NCI-H128 (cell line): Measurements from ENCODE around the gene SGSM2.
A peak's percentile ranks its signal among the peaks of the same experiment; 100 is the strongest.

Experiments
- DNase-seq: peaks from one replicate; lab custom pipeline; 2025; ENCODE audit not compliant: unreplicated experiment; lab: John Stamatoyannopoulos, UW

Gene SGSM2

DNA sequence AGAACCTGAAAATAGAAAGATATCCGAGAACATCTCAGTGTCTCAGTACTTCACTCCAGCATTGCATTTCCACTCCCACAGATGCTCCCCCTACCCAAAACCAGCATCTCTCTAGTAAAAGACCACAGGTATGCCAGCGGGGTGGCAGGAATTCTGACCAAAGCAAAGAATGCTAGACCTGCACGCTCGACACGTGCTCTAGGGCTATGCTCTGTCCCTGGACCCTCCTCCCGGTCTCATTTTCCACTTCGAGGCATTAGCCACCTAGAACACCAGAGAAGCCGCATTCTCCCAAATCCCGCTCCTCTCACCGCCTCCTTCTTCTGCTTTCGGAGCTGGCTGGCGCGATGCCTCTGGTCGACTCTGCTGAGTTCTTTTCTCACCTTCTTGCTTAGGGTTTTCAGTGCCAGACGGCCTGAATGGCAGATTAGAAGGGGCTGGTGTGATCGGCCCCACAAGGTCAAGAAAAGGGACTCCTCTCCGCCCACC lies 1.5 kb upstream of the SGSM2 start:
- no peak for DNase-seq

DNA sequence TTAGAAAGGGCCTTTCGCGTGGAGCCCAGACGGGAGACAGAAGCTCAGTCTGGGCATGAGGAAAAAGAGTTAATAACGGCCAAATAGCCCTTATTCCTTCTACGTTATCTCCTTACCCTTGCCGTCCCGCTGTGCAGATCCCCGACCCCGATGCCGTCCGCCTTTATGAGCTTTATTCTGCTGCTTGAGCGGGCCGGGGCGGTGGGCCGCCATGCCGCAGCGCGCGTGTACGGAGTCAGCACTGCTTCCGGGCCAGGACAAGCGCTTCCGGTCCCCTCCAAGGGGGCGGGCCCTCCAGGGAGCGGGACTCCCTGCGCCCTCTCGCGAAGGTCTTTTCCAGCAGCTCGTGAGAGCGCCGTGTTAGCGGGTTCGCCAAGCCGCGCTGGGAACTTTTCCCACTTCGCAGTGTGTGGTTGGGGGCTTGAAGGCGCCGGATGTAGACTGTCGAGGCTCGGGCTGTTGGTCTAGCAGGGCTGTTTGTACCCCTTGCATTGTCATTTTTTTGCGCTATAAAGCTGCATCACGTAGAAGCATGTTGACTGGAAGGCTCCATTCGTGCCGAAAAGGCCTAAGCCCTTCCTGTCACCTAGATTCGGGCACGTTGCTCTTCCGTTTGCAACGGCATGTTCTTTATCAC lies 968 bp upstream of the SGSM2 start, which contains the start of gene TSR1:
Gene TSR1 (minus strand): TSS at position 243 of the 637 bp plus-strand sequence. CDS start 30 bp downstream, at position 213.
- DNase-seq = peak; percentile 76

DNA sequence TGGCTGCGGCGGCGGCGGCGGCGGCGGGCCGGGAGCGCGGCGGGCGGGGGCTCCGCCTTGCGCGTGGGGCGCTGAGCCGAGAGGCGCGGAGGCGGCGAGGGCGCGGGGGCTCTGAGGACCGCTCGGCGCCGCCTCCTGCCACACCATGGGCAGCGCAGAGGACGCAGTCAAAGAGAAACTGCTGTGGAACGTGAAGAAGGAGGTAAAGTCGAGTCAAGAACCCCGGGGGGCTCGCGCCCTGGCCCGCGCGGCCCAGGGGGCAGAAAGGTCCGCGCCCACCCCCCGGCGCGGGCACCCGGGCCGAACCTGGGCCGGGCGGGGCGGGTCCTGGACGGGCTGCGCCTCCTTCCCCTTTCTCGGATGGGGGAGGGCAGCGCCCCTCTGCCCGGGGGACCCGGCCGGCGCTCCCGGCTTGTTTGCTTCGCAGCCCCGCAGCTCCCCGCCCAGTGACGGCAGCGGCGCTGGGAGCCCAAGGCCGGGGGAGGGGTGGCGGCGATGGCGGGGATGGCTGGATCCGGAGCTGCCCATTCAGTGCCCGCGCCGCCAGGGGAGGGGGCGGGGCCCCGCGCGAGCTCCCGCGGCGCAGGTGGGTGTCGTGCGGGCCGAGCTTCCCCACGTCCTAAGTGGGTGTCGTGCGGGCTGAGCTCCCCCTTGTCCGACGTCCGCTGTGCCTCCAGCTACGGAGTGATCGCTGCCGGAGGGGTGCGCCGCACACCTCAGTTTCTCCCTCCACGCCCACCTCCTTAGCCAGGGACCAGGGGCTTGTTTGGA lies 428 bp downstream of the SGSM2 start:
- no peak for DNase-seq

DNA sequence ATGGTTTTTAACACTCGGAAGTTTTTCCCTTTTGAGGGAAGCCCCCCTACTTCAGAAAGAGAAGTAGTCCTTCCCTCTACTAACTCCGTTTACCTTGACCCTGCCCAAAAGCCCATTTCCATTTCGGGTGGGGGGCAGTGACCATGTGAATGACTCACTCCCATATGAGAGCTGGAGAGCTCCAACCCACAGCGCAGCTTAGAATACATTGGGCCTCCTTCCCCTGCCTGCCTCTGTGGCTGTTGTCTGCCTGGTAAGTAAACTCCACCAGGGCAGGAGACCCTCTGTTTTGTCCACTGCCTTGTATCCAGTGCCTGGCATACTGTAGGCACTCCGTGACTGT lies 985 bp downstream of the SGSM2 start:
- no peak for DNase-seq

DNA sequence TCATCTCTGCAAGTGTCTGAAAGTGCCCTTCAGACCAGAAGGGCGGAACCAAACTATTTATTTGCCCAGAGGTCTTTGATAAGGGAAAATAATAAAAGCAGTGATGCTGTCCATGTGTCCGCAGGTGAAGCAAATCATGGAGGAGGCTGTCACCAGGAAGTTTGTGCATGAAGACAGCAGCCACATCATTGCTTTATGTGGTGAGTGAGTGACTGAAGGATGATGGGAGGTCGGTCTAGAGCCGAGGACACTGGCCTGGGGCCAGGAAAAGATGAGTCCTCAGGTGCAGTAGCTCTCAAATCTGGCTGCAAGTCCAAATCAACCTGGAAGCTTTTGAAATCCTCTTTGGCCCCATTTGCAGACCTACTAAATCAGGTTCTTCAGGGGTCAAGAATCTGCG lies 6.1 kb downstream of the SGSM2 start:
- no peak for DNase-seq

DNA sequence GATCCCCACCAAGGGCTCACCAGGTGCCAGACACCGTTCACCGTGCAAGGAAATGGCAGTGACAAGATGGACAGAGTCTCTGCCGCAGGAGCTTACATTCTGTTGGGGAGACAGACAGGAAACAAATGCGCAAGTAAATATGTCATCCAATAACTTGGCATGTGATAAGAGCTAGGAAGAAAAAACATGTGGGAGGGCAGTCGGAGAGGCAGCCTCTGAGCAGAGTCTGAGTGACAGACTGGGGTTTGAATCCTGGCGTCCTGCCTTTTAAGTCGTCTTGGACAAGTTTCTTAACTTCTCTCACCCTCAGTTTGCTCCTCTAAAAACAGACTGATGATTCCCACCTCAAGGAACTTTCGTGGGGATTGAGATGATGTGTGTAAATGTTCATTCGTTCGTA lies 7.2 kb downstream of the SGSM2 start:
- DNase-seq = no peak

DNA sequence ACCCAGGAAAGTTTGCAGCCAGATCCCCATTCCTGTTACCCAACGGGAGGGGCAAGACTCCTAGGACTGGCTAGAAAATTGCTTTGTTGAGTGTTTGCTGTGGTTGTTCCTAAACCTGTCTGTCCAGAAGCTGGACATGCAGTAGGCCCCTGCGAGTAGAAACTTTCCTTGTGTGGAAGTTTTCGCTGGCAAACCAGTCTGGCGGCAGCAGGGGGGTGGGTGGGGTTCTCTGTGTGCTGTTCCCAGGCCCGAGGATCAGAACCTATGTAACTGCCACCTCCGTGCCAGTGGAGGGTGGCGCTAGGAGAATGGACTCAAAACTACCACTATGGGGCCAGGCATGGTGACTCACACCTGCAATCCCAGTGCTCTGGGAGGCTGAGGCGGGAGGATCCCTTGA lies 9.2 kb downstream of the SGSM2 start:
- no peak for DNase-seq

DNA sequence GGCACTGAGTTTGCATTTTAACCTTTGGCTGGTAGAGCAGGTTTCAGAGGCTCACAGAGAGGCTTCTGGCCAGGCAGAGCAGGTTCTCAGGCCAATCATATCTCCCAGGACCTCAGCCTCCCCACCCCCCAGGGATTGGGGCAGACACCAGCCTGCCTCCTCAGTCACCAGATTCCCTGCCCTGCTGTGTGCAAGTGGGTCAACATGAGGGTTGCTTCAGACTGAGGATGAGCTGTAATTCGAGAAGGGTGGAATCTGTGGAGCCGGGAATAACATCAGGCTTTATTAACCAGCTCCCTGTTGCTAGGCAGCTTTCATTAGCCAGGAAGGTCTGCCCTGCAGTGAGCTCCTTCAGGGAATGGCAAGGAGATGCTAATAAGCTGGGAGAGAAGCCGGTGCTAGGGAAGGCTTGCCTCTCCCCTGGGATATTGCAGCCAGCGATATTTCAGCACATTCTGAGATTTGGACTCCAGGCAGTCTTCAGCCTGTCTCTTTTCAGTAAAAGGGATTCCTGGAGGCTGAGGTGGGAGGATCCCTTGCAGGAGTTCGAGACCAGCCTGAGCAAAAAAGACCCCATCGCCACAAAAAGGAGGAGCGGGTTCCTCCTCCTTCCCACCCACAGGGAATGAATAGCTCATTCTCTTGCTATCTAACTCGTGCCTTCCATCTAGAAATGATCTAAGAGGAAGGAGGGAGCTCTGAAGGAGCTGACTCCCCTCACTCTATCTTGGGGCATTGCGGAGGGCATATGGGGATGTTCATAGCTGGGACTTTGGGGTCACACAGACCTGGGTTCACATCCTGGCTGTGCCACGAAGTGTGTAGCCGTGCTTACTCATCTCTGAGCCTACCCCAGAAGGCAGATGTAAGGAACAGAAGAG lies 10.7 kb downstream of the SGSM2 start:
- no peak for DNase-seq

DNA sequence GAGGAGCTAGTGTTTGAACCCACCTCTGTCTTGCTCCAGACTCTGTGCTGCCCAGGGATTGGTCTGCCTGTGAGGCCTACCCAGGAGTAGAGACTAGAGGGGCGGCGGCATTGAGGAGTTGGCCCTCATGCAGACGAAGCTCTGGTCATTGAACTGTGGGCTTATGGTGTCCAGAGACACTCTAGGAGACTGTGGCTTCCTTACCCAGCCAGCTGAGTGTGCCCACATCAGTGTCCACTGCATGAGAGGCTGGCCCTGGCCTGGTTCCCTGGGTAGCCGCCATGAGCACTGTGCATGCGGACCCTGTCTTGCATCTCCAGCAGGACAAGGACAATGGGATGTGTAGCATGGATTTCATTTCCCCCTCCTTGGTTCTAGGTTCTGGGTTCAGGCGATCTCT lies 14.0 kb downstream of the SGSM2 start:
- DNase-seq = no peak

DNA sequence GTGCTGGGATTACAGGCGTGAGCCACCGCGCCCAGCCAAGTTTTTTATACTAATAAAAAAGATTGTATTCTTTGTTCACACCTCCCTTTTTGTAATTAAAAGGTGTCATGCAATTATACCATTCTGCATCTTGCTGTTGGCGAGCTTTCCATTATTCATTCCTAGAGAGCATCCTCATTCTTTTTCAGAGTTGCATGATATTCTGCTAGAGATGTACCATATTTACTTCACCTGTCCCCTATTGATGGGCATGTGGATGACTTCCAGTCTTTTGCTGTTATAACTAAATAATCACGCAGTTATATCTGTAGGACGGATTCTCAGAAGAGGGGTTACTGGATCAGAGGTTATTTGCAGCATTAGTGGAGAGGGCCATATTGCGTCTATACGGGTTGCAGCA lies 17.0 kb downstream of the SGSM2 start:
- no peak for DNase-seq

DNA sequence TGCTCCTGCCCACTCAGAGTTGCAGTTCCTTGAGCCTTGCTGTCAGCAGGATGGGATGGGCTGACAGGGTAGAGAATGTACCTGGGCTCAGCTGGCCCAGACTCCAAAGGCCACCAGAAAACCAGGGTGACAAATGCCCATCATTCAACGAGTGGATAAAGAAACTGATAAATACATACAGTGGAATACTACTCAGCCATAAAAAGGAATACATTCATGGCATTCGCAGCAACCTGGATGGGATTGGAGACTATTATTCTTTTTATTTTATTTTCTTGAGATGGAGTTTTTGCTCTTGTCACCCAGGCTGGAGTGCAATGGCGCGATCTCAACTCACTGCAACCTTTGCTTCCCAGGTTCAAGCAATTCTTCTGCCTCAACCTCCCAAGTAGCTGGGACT lies 19.9 kb downstream of the SGSM2 start:
- DNase-seq = no peak

DNA sequence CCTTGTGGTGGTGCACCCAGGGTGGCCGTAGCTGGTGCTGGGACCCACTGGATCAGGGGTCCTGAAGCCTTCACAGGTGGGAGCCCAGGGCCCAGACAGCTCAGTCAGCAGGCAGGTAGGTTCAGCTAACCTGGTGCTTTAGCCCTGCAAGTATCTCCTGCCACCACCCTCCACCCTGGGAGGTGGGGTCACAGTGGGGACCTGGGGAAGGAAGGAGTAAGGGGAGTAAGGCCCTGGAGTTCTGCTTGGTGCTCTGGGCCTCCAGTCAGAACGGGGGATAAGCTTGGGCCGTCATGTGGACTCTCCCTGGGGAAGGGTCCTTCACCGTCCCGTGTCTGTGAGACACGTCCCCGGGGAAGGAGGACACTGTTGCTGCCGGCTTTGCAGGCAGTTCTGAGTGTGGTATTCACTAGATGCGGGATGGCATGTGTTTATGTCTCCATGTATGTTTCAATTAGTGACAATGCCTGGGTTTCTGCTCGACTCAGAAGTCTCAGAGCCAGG lies 20.7 kb downstream of the SGSM2 start:
- no peak for DNase-seq

DNA sequence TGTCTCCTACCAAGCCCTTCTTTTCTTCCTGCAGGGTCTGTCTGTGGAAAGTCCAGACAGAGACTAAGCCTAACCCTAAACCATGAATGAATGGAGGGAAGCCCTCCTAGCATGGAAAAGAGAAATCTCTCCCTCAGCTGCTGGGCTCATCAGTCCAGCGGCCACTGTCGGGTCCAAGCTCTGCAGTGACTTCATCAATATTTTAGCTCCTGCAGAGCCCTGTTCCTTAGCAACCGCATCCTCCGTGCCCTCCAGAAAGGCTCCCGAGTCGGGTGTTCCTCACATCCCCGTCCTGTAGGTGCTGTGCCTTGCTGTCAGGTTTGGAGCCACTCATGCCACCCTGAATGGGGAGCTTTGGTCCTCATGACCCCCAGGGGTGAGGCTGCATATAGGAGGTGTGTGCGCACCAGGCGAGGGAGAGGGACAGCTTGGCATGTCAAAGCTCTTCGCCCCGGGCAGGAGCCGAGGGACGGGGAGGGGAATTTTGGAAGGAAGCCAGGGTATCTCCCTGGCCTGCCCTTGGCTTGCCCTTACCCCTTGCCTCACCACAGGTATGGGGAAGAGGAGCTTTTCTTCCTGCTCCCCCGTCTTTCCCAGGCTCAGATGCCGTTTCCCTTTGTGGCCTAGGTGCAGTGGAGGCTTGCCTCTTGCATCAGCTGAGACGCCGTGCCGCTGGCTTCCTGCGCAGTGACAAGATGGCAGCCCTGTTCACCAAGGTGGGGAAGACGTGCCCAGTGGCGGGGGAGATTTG lies 23.9 kb downstream of the SGSM2 start:
- no peak for DNase-seq

DNA sequence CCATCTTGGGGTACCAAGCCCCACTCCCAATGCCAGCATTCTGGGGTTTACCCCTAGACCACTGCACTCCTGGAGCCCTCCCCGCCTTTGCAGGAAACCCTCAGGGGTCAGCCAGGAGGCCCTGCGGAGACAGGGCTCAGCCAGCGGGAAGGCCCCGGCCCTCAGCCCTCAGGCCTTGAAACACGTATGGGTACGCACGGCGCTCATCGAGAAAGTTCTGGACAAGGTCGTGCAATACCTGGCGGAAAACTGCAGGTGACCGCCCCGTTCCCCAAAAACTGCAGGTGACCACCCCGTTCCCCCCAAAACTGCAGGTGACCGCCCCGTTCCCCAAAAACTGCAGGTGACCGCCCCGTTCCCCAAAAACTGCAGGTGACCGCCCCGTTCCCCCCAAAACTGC lies 24.7 kb downstream of the SGSM2 start:
- no peak for DNase-seq

DNA sequence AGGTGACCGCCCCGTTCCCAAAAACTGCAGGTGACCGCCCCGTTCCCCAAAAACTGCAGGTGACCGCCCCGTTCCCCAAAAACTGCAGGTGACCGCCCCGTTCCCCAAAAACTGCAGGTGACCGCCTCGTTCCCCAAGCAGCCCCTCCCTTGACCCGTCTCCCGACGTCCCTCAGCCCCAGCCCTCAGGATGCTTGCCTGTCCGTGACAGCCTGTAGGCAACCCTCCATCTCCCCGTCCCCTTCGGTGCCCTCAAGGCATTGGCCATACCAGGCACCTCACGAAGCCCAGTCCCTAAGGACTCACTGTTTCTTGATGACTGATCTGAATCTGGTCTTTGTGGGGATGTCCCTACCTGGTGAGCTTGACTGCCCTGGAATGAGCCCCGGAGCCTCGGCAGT lies 25.1 kb downstream of the SGSM2 start:
- DNase-seq = no peak

DNA sequence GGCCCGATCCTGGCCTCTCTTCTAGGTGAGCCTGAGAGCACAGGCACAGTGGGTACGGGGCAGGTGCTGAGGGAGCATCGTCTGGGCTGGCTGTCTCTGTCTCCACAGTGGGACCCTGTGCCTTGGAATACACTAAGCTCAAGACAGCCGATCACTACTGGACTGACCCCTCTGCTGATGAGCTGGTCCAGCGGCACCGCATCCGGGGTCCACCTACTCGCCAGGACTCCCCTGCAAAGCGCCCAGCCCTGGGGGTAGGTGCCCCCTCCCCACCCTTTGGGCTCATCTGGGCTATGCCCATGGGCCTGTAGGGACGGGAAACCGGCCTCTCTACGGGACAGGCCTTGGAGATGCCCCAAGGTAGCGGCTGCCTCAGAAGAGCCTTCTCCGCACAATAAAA lies 25.6 kb downstream of the SGSM2 start:
- no peak for DNase-seq

DNA sequence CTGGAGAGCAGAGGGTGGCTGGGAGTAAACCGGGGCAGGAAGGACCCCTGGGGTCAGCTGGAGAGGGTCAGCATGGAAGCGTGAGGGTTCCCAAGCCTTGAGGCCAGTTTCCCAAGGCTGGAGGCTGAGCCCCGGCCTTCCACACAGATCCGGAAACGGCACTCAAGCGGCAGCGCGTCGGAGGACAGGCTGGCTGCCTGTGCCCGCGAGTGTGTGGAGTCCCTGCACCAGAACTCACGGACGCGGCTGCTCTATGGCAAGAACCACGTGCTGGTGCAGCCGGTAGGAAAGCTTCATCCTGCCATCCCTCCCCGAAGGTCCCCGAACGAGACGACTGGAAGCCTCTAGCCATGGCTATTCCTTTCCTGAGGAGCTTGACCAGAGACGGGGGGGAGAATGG lies 26.0 kb downstream of the SGSM2 start:
- DNase-seq = no peak

DNA sequence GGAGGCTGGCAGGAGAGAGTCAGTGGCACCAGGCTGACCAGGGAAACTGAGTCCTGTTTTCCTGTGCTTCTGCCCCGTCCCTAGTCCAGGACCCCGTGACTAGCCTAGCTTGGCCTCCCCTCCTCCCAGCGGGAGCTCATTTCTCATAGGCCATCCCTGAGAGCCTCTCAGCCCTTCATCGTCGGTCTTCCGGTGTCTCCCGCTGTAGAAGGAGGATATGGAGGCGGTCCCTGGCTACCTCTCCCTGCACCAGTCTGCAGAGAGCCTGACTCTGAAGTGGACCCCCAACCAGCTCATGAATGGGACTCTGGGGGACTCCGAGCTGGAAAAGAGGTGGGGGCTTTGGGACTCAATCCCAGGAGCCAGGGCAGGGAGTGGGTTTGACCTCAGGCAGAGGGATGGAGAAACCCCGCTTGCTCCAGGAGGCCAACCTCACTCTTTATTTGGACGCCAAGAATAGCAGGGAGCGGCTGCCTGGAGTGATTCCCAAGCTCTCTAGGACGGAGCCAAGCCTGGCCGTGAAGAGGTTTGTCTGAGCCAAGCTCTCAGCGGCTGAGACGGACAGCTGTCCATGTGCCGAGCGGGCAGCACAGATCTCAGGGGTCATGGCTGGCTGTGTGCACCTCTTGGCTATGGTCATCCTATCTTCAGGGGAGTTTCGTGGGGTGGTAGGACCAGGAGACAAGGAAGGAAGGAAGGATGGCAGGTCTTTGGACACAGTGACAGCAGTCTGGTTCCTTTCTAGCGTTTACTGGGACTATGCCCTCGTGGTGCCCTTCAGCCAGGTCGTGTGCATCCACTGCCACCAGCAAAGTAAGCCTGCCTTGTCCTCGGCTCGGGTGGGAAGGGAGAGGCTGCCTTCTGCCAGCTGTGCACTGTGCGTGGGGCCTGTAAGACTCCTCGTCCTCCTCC lies 26.8 kb downstream of the SGSM2 start:
- DNase-seq = no peak

DNA sequence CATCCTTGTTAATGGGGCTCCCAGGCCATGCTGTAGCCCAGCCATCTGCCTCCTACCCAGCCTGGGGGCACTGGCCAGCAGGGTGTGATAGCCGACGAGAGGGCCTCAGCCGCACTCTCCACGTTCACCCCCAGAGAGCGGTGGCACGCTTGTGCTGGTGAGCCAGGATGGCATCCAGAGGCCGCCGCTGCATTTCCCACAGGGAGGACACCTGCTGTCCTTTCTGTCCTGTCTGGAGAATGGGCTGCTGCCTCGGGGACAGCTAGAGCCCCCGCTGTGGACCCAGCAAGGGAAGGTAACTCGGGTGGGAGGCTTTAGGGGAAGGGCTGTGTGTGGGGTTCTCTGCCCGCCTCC lies 27.4 kb downstream of the SGSM2 start:
- no peak for DNase-seq

DNA sequence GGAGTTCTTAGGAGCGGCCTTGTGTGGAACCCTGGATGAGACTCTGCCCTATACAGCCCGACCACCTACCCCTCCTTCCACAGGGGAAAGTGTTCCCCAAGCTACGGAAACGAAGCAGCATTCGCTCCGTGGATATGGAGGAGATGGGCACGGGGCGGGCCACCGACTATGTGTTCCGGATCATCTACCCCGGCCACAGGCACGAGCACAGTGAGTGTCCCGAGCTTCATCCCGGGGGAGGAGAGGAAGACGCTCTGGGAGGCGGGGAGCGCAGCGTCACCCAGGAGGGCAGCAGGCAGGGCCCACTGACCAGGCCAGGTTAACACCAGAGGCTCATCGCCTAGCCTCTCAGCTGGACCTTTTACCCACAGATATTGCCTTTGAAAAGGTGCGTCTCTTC lies 27.8 kb downstream of the SGSM2 start:
- no peak for DNase-seq
